ENCODE results near the gene ALCAM.

DNA sequence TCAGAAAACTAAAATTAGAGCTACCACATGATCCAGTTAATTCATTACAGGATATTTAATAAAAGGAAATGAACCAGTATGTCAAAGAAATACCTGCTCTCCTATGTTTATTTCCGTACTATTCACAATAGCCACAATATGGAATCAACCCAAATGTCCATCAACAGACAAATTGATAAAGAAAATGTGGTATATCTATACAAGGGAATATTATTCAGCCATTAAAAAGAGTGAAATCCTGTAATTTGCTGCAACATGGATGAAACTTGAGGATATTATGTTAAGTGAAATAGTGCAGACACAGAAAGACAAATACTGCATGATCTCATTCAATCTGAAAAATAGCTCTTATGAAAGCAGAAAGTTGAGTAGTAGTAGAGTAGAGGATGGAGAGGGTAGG is 33.7 kb upstream of the ALCAM start:
- TF ChIP-seq, protein P1, sequence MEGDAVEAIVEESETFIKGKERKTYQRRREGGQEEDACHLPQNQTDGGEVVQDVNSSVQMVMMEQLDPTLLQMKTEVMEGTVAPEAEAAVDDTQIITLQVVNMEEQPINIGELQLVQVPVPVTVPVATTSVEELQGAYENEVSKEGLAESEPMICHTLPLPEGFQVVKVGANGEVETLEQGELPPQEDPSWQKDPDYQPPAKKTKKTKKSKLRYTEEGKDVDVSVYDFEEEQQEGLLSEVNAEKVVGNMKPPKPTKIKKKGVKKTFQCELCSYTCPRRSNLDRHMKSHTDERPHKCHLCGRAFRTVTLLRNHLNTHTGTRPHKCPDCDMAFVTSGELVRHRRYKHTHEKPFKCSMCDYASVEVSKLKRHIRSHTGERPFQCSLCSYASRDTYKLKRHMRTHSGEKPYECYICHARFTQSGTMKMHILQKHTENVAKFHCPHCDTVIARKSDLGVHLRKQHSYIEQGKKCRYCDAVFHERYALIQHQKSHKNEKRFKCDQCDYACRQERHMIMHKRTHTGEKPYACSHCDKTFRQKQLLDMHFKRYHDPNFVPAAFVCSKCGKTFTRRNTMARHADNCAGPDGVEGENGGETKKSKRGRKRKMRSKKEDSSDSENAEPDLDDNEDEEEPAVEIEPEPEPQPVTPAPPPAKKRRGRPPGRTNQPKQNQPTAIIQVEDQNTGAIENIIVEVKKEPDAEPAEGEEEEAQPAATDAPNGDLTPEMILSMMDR (IDR thresholded peaks at IDR 0.05; ENCODE audit: insufficient read depth, low read length), result no peak
- TF ChIP-seq POLR2AphosphoS5 (IDR thresholded peaks at IDR 0.05; ENCODE audit: low read depth), result no peak
- TF ChIP-seq, protein P2, sequence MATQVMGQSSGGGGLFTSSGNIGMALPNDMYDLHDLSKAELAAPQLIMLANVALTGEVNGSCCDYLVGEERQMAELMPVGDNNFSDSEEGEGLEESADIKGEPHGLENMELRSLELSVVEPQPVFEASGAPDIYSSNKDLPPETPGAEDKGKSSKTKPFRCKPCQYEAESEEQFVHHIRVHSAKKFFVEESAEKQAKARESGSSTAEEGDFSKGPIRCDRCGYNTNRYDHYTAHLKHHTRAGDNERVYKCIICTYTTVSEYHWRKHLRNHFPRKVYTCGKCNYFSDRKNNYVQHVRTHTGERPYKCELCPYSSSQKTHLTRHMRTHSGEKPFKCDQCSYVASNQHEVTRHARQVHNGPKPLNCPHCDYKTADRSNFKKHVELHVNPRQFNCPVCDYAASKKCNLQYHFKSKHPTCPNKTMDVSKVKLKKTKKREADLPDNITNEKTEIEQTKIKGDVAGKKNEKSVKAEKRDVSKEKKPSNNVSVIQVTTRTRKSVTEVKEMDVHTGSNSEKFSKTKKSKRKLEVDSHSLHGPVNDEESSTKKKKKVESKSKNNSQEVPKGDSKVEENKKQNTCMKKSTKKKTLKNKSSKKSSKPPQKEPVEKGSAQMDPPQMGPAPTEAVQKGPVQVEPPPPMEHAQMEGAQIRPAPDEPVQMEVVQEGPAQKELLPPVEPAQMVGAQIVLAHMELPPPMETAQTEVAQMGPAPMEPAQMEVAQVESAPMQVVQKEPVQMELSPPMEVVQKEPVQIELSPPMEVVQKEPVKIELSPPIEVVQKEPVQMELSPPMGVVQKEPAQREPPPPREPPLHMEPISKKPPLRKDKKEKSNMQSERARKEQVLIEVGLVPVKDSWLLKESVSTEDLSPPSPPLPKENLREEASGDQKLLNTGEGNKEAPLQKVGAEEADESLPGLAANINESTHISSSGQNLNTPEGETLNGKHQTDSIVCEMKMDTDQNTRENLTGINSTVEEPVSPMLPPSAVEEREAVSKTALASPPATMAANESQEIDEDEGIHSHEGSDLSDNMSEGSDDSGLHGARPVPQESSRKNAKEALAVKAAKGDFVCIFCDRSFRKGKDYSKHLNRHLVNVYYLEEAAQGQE (IDR thresholded peaks at IDR 0.05; ENCODE audit: insufficient replicate concordance, low read depth), result no peak
